ENCODE data around the gene MACROD2. TPM values are rescaled to one million over a fixed set of nuclear protein-coding genes. Genes with fewer than 3 reads are reported as not detected.

MACROD2 gene
- total and polyA plus RNA-seq, 4 donors, result 0.66 to 10.5 (median 3.3) TPM

- Histone ChIP-seq H3K27me3 (ENCODE audit: control insufficient read depth in 4 of 4, insufficient read depth in 4 of 4, low read length in 3 of 4) (no peaks in the 10 kb centered on the region), H3K4me1 (ENCODE audit: control insufficient read depth in 4 of 4, insufficient read depth in 4 of 4, low read length in 3 of 4) (no peaks in the 10 kb centered on the region), H3K36me3 (ENCODE audit: control insufficient read depth in 4 of 4, insufficient read depth in 3 of 4, low read depth in 1 of 4, low read length in 3 of 4) (no peaks in the 10 kb centered on the region), H3K9me3 (ENCODE audit: control insufficient read depth in 4 of 4, low read length in 3 of 4) (no peaks in the 10 kb centered on the region), H3K27ac (ENCODE audit: low read depth in 1 of 2, low read length in 2 of 2) (no peak overlapping the region), H3K9ac (ENCODE audit: low read depth in 1 of 2, low read length in 2 of 2) (no peak overlapping the region), H3K4me3 (ENCODE audit: low read depth in 1 of 3, low read length in 3 of 3) (no peak overlapping the region)
- DNase-seq (ENCODE audit: low spot score), result no peak
- WGBS, result 81% methylated on average over 9 of the region's 9 CpGs
- TF ChIP-seq HNF4G (IDR thresholded peaks at IDR 0.05) (no peak), HNF4A (conservative IDR thresholded peaks at IDR 0.05) (no peak), YY1 (IDR thresholded peaks at IDR 0.05) (no peak), REST (IDR thresholded peaks at IDR 0.05) (no peak), CTCF (IDR thresholded peaks at IDR 0.05; ENCODE audit: low read depth, low read length, missing input control) (no peak), MAX (IDR thresholded peaks at IDR 0.05) (no peak), SP1 (IDR thresholded peaks at IDR 0.05) (no peak), RXRA (IDR thresholded peaks at IDR 0.05) (no peak)
Measured at GRCh38 chr20:16007962-16008361, 2012.6 kb downstream of the MACROD2 start.

GRCh38 chr20:16011056-16011455 is 2015.7 kb downstream of the MACROD2 start:
- H3K27ac ChIP-seq (ENCODE audit: low read depth in 1 of 2, low read length in 2 of 2), result no peak overlapping the region
- H3K4me3 ChIP-seq (ENCODE audit: low read depth in 1 of 3, low read length in 3 of 3), result no peak overlapping the region
- no peaks in the 10 kb centered on the region for H3K27me3 ChIP-seq (ENCODE audit: control insufficient read depth in 4 of 4, insufficient read depth in 4 of 4, low read length in 3 of 4)
- TF ChIP-seq JUND (IDR thresholded peaks at IDR 0.05) (no peak), NR2F2 (IDR thresholded peaks at IDR 0.05) (no peak), TAF1 (conservative IDR thresholded peaks at IDR 0.05) (no peak), RXRA (IDR thresholded peaks at IDR 0.05) (no peak), HNF4A (conservative IDR thresholded peaks at IDR 0.05) (no peak), EGR1 (IDR thresholded peaks at IDR 0.05; ENCODE audit: low read depth in 2 of 2) (no peak), GABPA (IDR thresholded peaks at IDR 0.05 in 1 of 2, conservative IDR thresholded peaks at IDR 0.05 in 1 of 2) (no peak), HNF4G (IDR thresholded peaks at IDR 0.05) (no peak), RAD21 (IDR thresholded peaks at IDR 0.05) (no peak), FOXA2 (IDR thresholded peaks at IDR 0.05) (no peak), REST (IDR thresholded peaks at IDR 0.05) (no peak), CTCF (IDR thresholded peaks at IDR 0.05; ENCODE audit: low read depth, low read length, missing input control) (no peak), YY1 (IDR thresholded peaks at IDR 0.05) (no peak), FOXA1 (IDR thresholded peaks at IDR 0.05) (no peak), ZBTB33 (IDR thresholded peaks at IDR 0.05) (no peak), MAX (IDR thresholded peaks at IDR 0.05) (no peak), ATF3 (IDR thresholded peaks at IDR 0.05) (no peak)
- H3K4me1 ChIP-seq (ENCODE audit: control insufficient read depth in 4 of 4, insufficient read depth in 4 of 4, low read length in 3 of 4), result no peaks in the 10 kb centered on the region
- 67% methylated on average over 6 of the region's 6 CpGs for WGBS
- no peak for DNase-seq (ENCODE audit: low spot score)
- no peak overlapping the region for H3K9ac ChIP-seq (ENCODE audit: low read depth in 1 of 2, low read length in 2 of 2)
- H3K36me3 ChIP-seq (ENCODE audit: control insufficient read depth in 4 of 4, insufficient read depth in 3 of 4, low read depth in 1 of 4, low read length in 3 of 4), result no peaks in the 10 kb centered on the region
- no peaks in the 10 kb centered on the region for H3K9me3 ChIP-seq (ENCODE audit: control insufficient read depth in 4 of 4, low read length in 3 of 4)

Measured in liver (tissue), 9 donors.